ENCODE measurements around the gene PRSS2. TPM values are rescaled to one million over a fixed set of nuclear protein-coding genes. Genes with fewer than 3 reads are reported as not detected.

PRSS2 gene
- total and polyA plus RNA-seq, 4 donors: 0.21 TPM; not detected in 3

- H3K36me3 ChIP-seq (ENCODE audit: control insufficient read depth in 4 of 4, insufficient read depth in 3 of 4, low read depth in 1 of 4, low read length in 3 of 4): no peaks in the 10 kb centered on the region
- H3K4me1 ChIP-seq (ENCODE audit: control insufficient read depth in 4 of 4, insufficient read depth in 4 of 4, low read length in 3 of 4): no peaks in the 10 kb centered on the region
- peaks cover 0 to 5% (median 1%) of the 10 kb centered on the region in 4 donors for H3K27me3 ChIP-seq (ENCODE audit: control insufficient read depth in 4 of 4, insufficient read depth in 4 of 4, low read length in 3 of 4)
- peak overlapping the region in 1 of 2 donors; percentile 35 for H3K9ac ChIP-seq (ENCODE audit: low read depth in 1 of 2, low read length in 2 of 2)
- no peak overlapping the region for H3K4me3 ChIP-seq (ENCODE audit: low read depth in 1 of 3, low read length in 3 of 3)
- peak overlapping the region; percentile 3 to 59 for H3K27ac ChIP-seq (ENCODE audit: low read depth in 1 of 2, low read length in 2 of 2)
- TF ChIP-seq NR2F2 (IDR thresholded peaks at IDR 0.05): no peak
- TF ChIP-seq RXRA (IDR thresholded peaks at IDR 0.05): no peak
- no peak for TF ChIP-seq TAF1 (conservative IDR thresholded peaks at IDR 0.05)
- TF ChIP-seq RAD21 (IDR thresholded peaks at IDR 0.05): no peak
- TF ChIP-seq JUND (IDR thresholded peaks at IDR 0.05): no peak
- no peak for TF ChIP-seq FOXA2 (IDR thresholded peaks at IDR 0.05)
- no peak for TF ChIP-seq ATF3 (IDR thresholded peaks at IDR 0.05)
- no peak for TF ChIP-seq HNF4G (IDR thresholded peaks at IDR 0.05)
- no peak for TF ChIP-seq ZBTB33 (IDR thresholded peaks at IDR 0.05)
- no peak for TF ChIP-seq HNF4A (conservative IDR thresholded peaks at IDR 0.05)
- TF ChIP-seq CTCF (IDR thresholded peaks at IDR 0.05; ENCODE audit: low read depth, low read length, missing input control): no peak
- TF ChIP-seq GABPA (IDR thresholded peaks at IDR 0.05 in 1 of 2, conservative IDR thresholded peaks at IDR 0.05 in 1 of 2): no peak
- TF ChIP-seq SP1 (IDR thresholded peaks at IDR 0.05): no peak
- TF ChIP-seq YY1 (IDR thresholded peaks at IDR 0.05): no peak
- no peak for TF ChIP-seq MAX (IDR thresholded peaks at IDR 0.05)
- no peak for TF ChIP-seq EGR1 (IDR thresholded peaks at IDR 0.05; ENCODE audit: low read depth in 2 of 2)
- WGBS: 33% methylated on average over 3 of the region's 3 CpGs
- no peak for DNase-seq (ENCODE audit: low spot score)
- no peaks in the 10 kb centered on the region for H3K9me3 ChIP-seq (ENCODE audit: control insufficient read depth in 4 of 4, low read length in 3 of 4)
Measured at GRCh38 chr7:142807855-142808460, 37.2 kb downstream of the PRSS2 start.

- H3K9ac ChIP-seq (ENCODE audit: low read depth in 1 of 2, low read length in 2 of 2): no peak overlapping the region
- H3K36me3 ChIP-seq (ENCODE audit: control insufficient read depth in 4 of 4, insufficient read depth in 3 of 4, low read depth in 1 of 4, low read length in 3 of 4): no peaks in the 10 kb centered on the region
- no peak for TF ChIP-seq RXRA (IDR thresholded peaks at IDR 0.05)
- no peaks in the 10 kb centered on the region for H3K9me3 ChIP-seq (ENCODE audit: control insufficient read depth in 4 of 4, low read length in 3 of 4)
- H3K27ac ChIP-seq (ENCODE audit: low read depth in 1 of 2, low read length in 2 of 2): peak overlapping the region; percentile 3 to 59
- no peak overlapping the region for H3K4me3 ChIP-seq (ENCODE audit: low read depth in 1 of 3, low read length in 3 of 3)
- peaks cover 0 to 10% (median 2%) of the 10 kb centered on the region in 4 donors for H3K27me3 ChIP-seq (ENCODE audit: control insufficient read depth in 4 of 4, insufficient read depth in 4 of 4, low read length in 3 of 4)
- no peak for DNase-seq (ENCODE audit: low spot score)
- H3K4me1 ChIP-seq (ENCODE audit: control insufficient read depth in 4 of 4, insufficient read depth in 4 of 4, low read length in 3 of 4): no peaks in the 10 kb centered on the region
Measured at GRCh38 chr7:142808461-142808801, 37.7 kb downstream of the PRSS2 start.
